ENCODE measurements around the gene KIAA1217.

DNA sequence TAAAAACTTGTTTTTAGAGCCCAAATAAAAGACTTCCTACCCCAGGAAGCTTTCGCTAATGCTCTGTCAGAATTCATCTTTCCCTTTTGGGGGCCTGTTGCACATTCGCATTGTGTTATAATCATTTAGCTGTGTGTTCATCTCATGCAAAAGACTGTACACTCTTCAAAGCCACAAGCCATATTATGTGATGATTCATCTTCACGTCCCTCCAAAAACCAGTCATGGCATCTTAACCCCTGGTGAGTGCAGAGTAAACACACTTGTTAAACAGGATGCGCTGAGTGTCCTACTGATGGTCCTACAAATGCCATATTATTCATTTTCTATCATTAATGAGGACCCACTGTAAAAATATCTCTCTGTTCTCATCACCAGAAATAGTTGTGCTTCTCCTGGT, 235.4 kb downstream of the KIAA1217 start:
- no peak for TF ChIP-seq CTCF (IDR thresholded peaks at IDR 0.05; ENCODE audit: insufficient read depth, low read length, poor library complexity, severe bottlenecking)
- TF ChIP-seq EZH2phosphoT487 (conservative IDR thresholded peaks at IDR 0.05; ENCODE audit: low read length): no peak
